HL-60 (cell line): ENCODE results near the gene COX6A2.

Source experiments
- DNase-seq, 2 experiments: peaks; one replicate each; pipeline ENCODE4 v3.0.0-alpha.2; 2010 to 2020; ENCODE audit warnings: low read depth in 1 of 2, low spot score in 1 of 2
- H3K27ac ChIP-seq: fragments of 250-450 bp; sonication (Bioruptor Pico); replicated peaks from 2 replicates; pipeline ENCODE4 v1.5.1; 2020; ENCODE audit warnings: mild to moderate bottlenecking, moderate library complexity
- H3K27me3 ChIP-seq: fragments of 250-450 bp; sonication (Bioruptor Pico); 2 replicates; pipeline ENCODE4 v1.5.1; 2021; ENCODE audit warnings: mild to moderate bottlenecking, moderate library complexity; ENCODE audit not compliant: insufficient read depth, poor library complexity, severe bottlenecking
- H3K4me3 ChIP-seq: replicated peaks from 2 replicates; pipeline ENCODE4 v1.5.1; 2011; ENCODE audit warnings: mild to moderate bottlenecking, control low read depth, low read length; ENCODE audit not compliant: insufficient read depth
- GABPA ChIP-seq: IDR thresholded peaks from 2 replicates; pipeline ENCODE4 v1.6.1; 2012; ENCODE audit warnings: low read depth
- POLR2AphosphoS5 ChIP-seq: IDR thresholded peaks from 2 replicates; pipeline ENCODE4 v1.6.1; 2012; ENCODE audit warnings: low read depth
- SPI1 ChIP-seq: IDR thresholded peaks from 2 replicates; pipeline ENCODE4 v1.6.1; 2012; ENCODE audit warnings: low read depth, mild to moderate bottlenecking, borderline replicate concordance
- TF ChIP-seq, protein P1 (sequence below): IDR thresholded peaks from 2 replicates; pipeline ENCODE4 v1.6.1; 2012; ENCODE audit warnings: low read depth; ENCODE audit not compliant: insufficient replicate concordance
- TF ChIP-seq, protein P2 (sequence below): IDR thresholded peaks from one replicate; pipeline ENCODE4 v1.5.1; 2011; ENCODE audit warnings: low read length, control low read depth, inconsistent platforms; ENCODE audit not compliant: insufficient read depth

Gene COX6A2

DNA sequence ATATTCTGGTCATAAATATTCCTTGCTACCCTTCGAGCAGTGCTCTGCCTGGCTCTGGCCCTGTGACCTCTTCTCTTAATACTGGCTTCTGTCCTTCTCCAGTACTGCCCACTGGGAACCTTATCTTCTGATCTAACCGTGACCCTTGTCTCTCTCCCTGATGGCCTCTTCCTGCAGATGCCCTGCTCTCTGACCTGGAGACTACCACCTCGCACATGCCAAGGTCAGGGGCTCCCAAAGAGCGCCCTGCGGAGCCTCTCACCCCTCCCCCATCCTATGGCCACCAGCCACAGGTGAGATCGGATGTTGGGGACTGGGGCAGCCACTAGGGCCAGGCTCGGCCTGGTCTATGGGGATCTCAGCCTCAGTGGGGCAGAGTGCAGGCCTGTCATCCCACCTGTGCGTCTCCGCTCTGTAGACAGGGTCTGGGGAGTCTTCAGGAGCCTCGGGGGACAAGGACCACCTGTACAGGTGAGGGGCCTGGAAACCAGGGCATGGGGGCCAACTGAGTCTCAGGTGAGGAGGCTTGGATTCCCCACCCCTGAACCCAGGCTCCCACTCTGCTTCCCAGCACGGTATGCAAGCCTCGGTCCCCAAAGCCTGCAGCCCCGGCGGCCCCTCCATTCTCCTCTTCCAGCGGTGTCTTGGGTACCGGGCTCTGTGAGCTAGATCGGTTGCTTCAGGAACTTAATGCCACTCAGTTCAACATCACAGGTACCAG lies 45.3 kb upstream of the COX6A2 start:
- DNase-seq = no peak
- no peak overlapping the region for H3K27ac ChIP-seq
- TF ChIP-seq, protein P1, sequence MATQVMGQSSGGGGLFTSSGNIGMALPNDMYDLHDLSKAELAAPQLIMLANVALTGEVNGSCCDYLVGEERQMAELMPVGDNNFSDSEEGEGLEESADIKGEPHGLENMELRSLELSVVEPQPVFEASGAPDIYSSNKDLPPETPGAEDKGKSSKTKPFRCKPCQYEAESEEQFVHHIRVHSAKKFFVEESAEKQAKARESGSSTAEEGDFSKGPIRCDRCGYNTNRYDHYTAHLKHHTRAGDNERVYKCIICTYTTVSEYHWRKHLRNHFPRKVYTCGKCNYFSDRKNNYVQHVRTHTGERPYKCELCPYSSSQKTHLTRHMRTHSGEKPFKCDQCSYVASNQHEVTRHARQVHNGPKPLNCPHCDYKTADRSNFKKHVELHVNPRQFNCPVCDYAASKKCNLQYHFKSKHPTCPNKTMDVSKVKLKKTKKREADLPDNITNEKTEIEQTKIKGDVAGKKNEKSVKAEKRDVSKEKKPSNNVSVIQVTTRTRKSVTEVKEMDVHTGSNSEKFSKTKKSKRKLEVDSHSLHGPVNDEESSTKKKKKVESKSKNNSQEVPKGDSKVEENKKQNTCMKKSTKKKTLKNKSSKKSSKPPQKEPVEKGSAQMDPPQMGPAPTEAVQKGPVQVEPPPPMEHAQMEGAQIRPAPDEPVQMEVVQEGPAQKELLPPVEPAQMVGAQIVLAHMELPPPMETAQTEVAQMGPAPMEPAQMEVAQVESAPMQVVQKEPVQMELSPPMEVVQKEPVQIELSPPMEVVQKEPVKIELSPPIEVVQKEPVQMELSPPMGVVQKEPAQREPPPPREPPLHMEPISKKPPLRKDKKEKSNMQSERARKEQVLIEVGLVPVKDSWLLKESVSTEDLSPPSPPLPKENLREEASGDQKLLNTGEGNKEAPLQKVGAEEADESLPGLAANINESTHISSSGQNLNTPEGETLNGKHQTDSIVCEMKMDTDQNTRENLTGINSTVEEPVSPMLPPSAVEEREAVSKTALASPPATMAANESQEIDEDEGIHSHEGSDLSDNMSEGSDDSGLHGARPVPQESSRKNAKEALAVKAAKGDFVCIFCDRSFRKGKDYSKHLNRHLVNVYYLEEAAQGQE = no peak
- TF ChIP-seq, protein P2, sequence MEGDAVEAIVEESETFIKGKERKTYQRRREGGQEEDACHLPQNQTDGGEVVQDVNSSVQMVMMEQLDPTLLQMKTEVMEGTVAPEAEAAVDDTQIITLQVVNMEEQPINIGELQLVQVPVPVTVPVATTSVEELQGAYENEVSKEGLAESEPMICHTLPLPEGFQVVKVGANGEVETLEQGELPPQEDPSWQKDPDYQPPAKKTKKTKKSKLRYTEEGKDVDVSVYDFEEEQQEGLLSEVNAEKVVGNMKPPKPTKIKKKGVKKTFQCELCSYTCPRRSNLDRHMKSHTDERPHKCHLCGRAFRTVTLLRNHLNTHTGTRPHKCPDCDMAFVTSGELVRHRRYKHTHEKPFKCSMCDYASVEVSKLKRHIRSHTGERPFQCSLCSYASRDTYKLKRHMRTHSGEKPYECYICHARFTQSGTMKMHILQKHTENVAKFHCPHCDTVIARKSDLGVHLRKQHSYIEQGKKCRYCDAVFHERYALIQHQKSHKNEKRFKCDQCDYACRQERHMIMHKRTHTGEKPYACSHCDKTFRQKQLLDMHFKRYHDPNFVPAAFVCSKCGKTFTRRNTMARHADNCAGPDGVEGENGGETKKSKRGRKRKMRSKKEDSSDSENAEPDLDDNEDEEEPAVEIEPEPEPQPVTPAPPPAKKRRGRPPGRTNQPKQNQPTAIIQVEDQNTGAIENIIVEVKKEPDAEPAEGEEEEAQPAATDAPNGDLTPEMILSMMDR = no peak
- TF ChIP-seq SPI1 (no peak), POLR2AphosphoS5 (no peak), GABPA (no peak)
- no peak overlapping the region for H3K4me3 ChIP-seq
- peaks cover 31% of the 10 kb centered on the region for H3K27me3 ChIP-seq

DNA sequence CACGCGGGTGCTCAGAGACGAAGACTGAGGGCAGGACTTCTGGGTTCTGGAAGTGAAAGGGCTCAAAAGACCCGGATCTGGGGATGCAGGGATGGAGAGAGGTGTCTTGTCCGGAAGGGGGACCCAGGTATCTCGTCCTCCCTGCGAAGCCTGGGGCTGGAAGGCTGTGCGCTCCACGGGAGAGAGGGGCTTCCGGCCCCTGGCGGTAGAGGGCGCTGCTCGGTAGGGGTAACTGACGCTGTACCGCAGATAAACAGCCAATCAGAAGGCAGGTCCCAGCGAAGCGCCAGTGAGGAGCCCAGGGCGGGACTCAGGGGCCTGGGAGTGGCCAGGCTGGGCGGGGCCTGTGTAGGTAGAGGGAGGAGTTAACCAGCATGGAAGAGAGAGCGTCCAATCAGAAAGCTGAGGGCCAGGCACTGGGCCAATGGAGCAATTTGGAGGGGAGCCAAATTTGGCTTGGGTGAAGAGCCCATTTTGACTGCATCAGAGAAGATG lies 44.6 kb upstream of the COX6A2 start:
- no peak overlapping the region for H3K4me3 ChIP-seq
- no peak for DNase-seq

DNA sequence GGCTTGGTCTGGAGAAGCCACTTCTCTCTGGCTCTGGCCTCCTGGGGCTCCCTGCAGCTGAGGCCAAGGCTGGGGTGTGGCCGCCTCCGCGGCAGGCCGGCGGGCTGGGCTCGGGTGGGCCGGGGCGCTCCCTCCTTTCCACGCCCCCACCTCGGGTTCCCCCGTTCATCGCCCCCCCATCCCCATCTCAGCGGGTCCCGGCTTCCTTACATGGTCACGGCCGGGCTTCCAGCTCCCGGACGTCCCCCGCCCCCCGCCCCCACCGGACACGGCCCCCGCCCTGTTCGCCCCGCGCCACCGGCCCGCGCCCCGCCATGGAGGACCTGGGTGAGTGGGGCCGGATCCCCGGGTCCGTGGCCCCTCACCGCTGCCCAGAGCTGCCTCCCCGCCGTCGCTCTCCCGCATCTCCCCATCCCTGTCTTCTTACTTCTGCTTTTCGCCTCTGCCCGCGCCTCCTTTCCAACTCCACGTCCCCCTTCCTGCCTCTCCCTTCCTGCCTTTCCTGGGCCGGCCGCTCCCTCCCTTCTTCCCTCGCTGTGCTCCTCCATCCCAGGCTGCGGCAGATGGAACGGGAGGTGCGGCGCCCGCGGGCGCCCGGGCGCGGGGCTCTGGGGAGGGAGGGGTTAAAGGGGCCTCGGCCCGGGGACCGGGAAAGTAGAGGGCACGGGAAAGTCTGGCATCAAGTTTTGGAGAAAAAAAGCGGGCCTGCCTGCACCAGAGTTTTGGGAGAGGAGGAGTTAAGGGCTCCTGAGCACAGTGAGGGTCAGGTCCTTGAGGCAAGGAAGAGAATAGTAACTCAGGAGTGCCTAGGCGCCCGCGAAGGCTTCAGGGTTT lies 43.9 kb upstream of the COX6A2 start, which contains the start of gene TGFB1I1:
Gene TGFB1I1 (plus strand): TSS at position 278 of the 834 bp plus-strand sequence. CDS start 37 bp downstream, at position 315.
- peaks cover 31% of the 10 kb centered on the region for H3K27me3 ChIP-seq
- no peak within 1 kb of the TSS for H3K27ac ChIP-seq
- DNase-seq = no peak
- H3K4me3 ChIP-seq = no peak within 1 kb of the TSS; the same call in 1 of the 2 replicates
- TF ChIP-seq, protein P2 = no peak
- TF ChIP-seq SPI1 (no peak), GABPA (no peak), POLR2AphosphoS5 (no peak)
- TF ChIP-seq, protein P1 = no peak

More for the DNA sequence above, 44.6 kb upstream of the COX6A2 start:
- TF ChIP-seq, protein P2 = no peak
- no peak for TF ChIP-seq GABPA
- peaks cover 31% of the 10 kb centered on the region for H3K27me3 ChIP-seq
- no peak overlapping the region for H3K27ac ChIP-seq
